ENCODE measurements around the gene BEAN1. TPM values are rescaled to one million over a fixed set of nuclear protein-coding genes. Genes with fewer than 3 reads are reported as not detected.

BEAN1 gene
- total RNA-seq, 4 donors from 2014 or later: not detected

GRCh38 chr16:66521252-66521713 lies 94.2 kb downstream of the BEAN1 start:
- peaks cover 14 to 73% (median 62%) of the 10 kb centered on the region in 4 donors for H3K4me1 ChIP-seq
- DNase-seq: peak in 1 of 3 donors; percentile 33
- H3K36me3 ChIP-seq: peaks cover 0 to 15% (median 0%) of the 10 kb centered on the region in 3 donors

GRCh38 chr16:66521951-66522771 lies 95.1 kb downstream of the BEAN1 start:
- Histone ChIP-seq H3K9me3 (no peaks in the 10 kb centered on the region), H3K4me3 (no peak overlapping the region), H3K27ac (peak overlapping the region; percentile 50 to 80 (median 74)), H3K4me1 (peaks cover 9 to 68% (median 57%) of the 10 kb centered on the region in 4 donors), H3K27me3 (no peaks in the 10 kb centered on the region), H3K36me3 (peaks cover 0 to 23% (median 0%) of the 10 kb centered on the region in 3 donors)
- DNase-seq: peak; percentile 58 to 93 (median 78)
- TF ChIP-seq POLR2A (IDR thresholded peaks at IDR 0.05) (no peak), CTCF (IDR thresholded peaks at IDR 0.05) (no peak)

More at GRCh38 chr16:66521252-66521713, 94.2 kb downstream of the BEAN1 start:
- no peak overlapping the region for H3K4me3 ChIP-seq
- no peaks in the 10 kb centered on the region for H3K27me3 ChIP-seq
- H3K9me3 ChIP-seq: no peaks in the 10 kb centered on the region
- H3K27ac ChIP-seq: peak overlapping the region; percentile 50 to 80 (median 74)
- TF ChIP-seq POLR2A (IDR thresholded peaks at IDR 0.05) (no peak), CTCF (IDR thresholded peaks at IDR 0.05) (no peak)

- TF ChIP-seq POLR2A (IDR thresholded peaks at IDR 0.05): no peak
- Histone ChIP-seq H3K27ac (peak overlapping the region; percentile 50 to 80 (median 74)), H3K9me3 (no peaks in the 10 kb centered on the region), H3K27me3 (no peaks in the 10 kb centered on the region), H3K4me3 (no peak overlapping the region), H3K36me3 (peaks cover 0 to 31% (median 0%) of the 10 kb centered on the region in 3 donors), H3K4me1 (peaks cover under 1 to 60% (median 53%) of the 10 kb centered on the region in 4 donors)
- DNase-seq: peak in 1 of 3 donors; percentile 15
These were observed 95.9 kb downstream of the BEAN1 start for GRCh38 chr16:66522816-66523590.

- peaks cover 0 to 40% (median 0%) of the 10 kb centered on the region in 3 donors for H3K36me3 ChIP-seq
These were observed 96.8 kb downstream of the BEAN1 start for GRCh38 chr16:66523861-66524354.

GRCh38 chr16:66524601-66525164 lies 97.6 kb downstream of the BEAN1 start:
- peak; percentile 46 to 89 (median 85) for DNase-seq
- TF ChIP-seq POLR2A (IDR thresholded peaks at IDR 0.05) (no peak), CTCF (IDR thresholded peaks at IDR 0.05) (peak in 5 of 6 experiments; percentile 3 to 23 (median 18))
- H3K36me3 ChIP-seq: peaks cover 0 to 48% (median 2%) of the 10 kb centered on the region in 3 donors
- peak overlapping the region in 1 of 4 donors; percentile 15 for H3K4me3 ChIP-seq
- H3K4me1 ChIP-seq: peaks cover 0 to 54% (median 48%) of the 10 kb centered on the region in 4 donors
- H3K27ac ChIP-seq: peak overlapping the region; percentile 50 to 80 (median 74)
- no peaks in the 10 kb centered on the region for H3K9me3 ChIP-seq
- H3K27me3 ChIP-seq: no peaks in the 10 kb centered on the region

More at GRCh38 chr16:66523861-66524354, 96.8 kb downstream of the BEAN1 start:
- Histone ChIP-seq H3K27me3 (no peaks in the 10 kb centered on the region), H3K4me3 (no peak overlapping the region), H3K27ac (peak overlapping the region; percentile 50 to 80 (median 74)), H3K4me1 (peaks cover 0 to 55% (median 52%) of the 10 kb centered on the region in 4 donors), H3K9me3 (no peaks in the 10 kb centered on the region)
- no peak for TF ChIP-seq CTCF (IDR thresholded peaks at IDR 0.05)
- TF ChIP-seq POLR2A (IDR thresholded peaks at IDR 0.05): no peak
- peak; percentile 47 to 84 (median 76) for DNase-seq

Measured in Peyer's patch (tissue), 4 donors.